HEK293 (cell line): Measurements from ENCODE around the gene GPR141.

ENCODE experiments used
- BCL11A ChIP-seq: fragments of 450-650 bp; formaldehyde crosslinking; IDR thresholded peaks from 2 replicates; pipeline ENCODE4 v1.5.1; 2016; ENCODE audit warnings: low read depth, missing biosample characterization, missing genetic modification characterization
- KLF16 ChIP-seq: fragments of 450-650 bp; formaldehyde crosslinking; IDR thresholded peaks from 2 replicates; pipeline ENCODE4 v1.5.1; 2017; ENCODE audit warnings: missing biosample characterization, missing genetic modification characterization
- ZNF16 ChIP-seq: fragments of 450-650 bp; formaldehyde crosslinking; IDR thresholded peaks from 2 replicates; pipeline ENCODE4 v1.5.1; 2016; ENCODE audit warnings: low read depth, missing biosample characterization, missing genetic modification characterization
- ZNF24 ChIP-seq: fragments of 450-650 bp; formaldehyde crosslinking; IDR thresholded peaks from 2 replicates; pipeline ENCODE4 v1.5.1; 2016; ENCODE audit warnings: missing biosample characterization, missing genetic modification characterization
- ZNF544 ChIP-seq: fragments of 450-650 bp; formaldehyde crosslinking; IDR thresholded peaks from 2 replicates; pipeline ENCODE4 v1.5.0; 2017; ENCODE audit warnings: missing biosample characterization, missing genetic modification characterization
- ZNF561 ChIP-seq: fragments of 450-650 bp; IDR thresholded peaks from 2 replicates; pipeline ENCODE4 v1.5.1; 2018; ENCODE audit warnings: missing biosample characterization, missing genetic modification characterization, borderline replicate concordance
- ZNF621 ChIP-seq: fragments of 450-650 bp; formaldehyde crosslinking; IDR thresholded peaks from 2 replicates; pipeline ENCODE4 v1.5.1; 2017; ENCODE audit warnings: missing biosample characterization, missing genetic modification characterization
- TF ChIP-seq, protein P1 (sequence below): fragments of 450-650 bp; formaldehyde crosslinking; IDR thresholded peaks from 2 replicates; pipeline ENCODE4 v1.5.1; 2016; ENCODE audit warnings: missing biosample characterization, missing genetic modification characterization
- TF ChIP-seq, protein P2 (sequence below): fragments of 450-650 bp; formaldehyde crosslinking; IDR thresholded peaks from 2 replicates; pipeline ENCODE4 v1.5.1; 2016; ENCODE audit warnings: missing biosample characterization, missing genetic modification characterization
- TF ChIP-seq, protein P3 (sequence below): fragments of 450-650 bp; formaldehyde crosslinking; IDR thresholded peaks from 2 replicates; pipeline ENCODE4 v1.5.1; 2016; ENCODE audit warnings: missing biosample characterization, missing genetic modification characterization
- TF ChIP-seq, protein P4 (sequence below): fragments of 450-650 bp; formaldehyde crosslinking; IDR thresholded peaks from 2 replicates; pipeline ENCODE4 v1.5.1; 2016; ENCODE audit warnings: missing biosample characterization, missing genetic modification characterization

DNA sequence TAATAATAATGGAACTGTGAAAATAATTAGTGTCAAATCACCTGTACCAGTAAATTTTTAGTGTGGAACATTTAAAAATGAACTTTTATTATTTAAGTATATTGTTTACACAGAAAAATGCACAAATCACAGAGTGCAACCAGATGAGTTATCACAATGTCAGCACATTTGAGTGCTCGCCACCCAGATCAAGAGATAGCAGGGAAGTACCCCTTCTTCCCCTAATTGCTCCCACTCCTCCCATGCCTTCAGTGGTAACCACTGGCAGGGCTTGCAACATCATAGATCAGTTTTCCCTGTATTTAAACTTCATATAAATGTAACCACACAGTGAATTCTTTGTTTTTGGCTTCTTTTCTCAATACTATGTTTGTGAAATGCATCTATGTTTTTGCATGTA is 7.8 kb upstream of the GPR141 start:
- TF ChIP-seq BCL11A (tag by site-specific recombination), result no peak
- TF ChIP-seq ZNF544 (tag by site-specific recombination), result no peak
- TF ChIP-seq, protein P1, sequence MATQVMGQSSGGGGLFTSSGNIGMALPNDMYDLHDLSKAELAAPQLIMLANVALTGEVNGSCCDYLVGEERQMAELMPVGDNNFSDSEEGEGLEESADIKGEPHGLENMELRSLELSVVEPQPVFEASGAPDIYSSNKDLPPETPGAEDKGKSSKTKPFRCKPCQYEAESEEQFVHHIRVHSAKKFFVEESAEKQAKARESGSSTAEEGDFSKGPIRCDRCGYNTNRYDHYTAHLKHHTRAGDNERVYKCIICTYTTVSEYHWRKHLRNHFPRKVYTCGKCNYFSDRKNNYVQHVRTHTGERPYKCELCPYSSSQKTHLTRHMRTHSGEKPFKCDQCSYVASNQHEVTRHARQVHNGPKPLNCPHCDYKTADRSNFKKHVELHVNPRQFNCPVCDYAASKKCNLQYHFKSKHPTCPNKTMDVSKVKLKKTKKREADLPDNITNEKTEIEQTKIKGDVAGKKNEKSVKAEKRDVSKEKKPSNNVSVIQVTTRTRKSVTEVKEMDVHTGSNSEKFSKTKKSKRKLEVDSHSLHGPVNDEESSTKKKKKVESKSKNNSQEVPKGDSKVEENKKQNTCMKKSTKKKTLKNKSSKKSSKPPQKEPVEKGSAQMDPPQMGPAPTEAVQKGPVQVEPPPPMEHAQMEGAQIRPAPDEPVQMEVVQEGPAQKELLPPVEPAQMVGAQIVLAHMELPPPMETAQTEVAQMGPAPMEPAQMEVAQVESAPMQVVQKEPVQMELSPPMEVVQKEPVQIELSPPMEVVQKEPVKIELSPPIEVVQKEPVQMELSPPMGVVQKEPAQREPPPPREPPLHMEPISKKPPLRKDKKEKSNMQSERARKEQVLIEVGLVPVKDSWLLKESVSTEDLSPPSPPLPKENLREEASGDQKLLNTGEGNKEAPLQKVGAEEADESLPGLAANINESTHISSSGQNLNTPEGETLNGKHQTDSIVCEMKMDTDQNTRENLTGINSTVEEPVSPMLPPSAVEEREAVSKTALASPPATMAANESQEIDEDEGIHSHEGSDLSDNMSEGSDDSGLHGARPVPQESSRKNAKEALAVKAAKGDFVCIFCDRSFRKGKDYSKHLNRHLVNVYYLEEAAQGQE (tag by site-specific recombination), result no peak
- TF ChIP-seq KLF16 (tag by site-specific recombination), result no peak
- TF ChIP-seq, protein P2, sequence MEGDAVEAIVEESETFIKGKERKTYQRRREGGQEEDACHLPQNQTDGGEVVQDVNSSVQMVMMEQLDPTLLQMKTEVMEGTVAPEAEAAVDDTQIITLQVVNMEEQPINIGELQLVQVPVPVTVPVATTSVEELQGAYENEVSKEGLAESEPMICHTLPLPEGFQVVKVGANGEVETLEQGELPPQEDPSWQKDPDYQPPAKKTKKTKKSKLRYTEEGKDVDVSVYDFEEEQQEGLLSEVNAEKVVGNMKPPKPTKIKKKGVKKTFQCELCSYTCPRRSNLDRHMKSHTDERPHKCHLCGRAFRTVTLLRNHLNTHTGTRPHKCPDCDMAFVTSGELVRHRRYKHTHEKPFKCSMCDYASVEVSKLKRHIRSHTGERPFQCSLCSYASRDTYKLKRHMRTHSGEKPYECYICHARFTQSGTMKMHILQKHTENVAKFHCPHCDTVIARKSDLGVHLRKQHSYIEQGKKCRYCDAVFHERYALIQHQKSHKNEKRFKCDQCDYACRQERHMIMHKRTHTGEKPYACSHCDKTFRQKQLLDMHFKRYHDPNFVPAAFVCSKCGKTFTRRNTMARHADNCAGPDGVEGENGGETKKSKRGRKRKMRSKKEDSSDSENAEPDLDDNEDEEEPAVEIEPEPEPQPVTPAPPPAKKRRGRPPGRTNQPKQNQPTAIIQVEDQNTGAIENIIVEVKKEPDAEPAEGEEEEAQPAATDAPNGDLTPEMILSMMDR (tag by site-specific recombination), result no peak
- TF ChIP-seq, protein P3, sequence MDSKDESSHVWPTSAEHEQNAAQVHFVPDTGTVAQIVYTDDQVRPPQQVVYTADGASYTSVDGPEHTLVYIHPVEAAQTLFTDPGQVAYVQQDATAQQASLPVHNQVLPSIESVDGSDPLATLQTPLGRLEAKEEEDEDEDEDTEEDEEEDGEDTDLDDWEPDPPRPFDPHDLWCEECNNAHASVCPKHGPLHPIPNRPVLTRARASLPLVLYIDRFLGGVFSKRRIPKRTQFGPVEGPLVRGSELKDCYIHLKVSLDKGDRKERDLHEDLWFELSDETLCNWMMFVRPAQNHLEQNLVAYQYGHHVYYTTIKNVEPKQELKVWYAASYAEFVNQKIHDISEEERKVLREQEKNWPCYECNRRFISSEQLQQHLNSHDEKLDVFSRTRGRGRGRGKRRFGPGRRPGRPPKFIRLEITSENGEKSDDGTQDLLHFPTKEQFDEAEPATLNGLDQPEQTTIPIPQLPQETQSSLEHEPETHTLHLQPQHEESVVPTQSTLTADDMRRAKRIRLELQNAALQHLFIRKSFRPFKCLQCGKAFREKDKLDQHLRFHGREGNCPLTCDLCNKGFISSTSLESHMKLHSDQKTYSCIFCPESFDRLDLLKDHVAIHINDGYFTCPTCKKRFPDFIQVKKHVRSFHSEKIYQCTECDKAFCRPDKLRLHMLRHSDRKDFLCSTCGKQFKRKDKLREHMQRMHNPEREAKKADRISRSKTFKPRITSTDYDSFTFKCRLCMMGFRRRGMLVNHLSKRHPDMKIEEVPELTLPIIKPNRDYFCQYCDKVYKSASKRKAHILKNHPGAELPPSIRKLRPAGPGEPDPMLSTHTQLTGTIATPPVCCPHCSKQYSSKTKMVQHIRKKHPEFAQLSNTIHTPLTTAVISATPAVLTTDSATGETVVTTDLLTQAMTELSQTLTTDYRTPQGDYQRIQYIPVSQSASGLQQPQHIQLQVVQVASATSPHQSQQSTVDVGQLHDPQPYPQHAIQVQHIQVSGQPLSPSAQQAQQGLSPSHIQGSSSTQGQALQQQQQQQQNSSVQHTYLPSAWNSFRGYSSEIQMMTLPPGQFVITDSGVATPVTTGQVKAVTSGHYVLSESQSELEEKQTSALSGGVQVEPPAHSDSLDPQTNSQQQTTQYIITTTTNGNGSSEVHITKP (tag by site-specific recombination), result no peak
- TF ChIP-seq ZNF621 (tag by site-specific recombination), result no peak
- TF ChIP-seq ZNF24, result no peak
- TF ChIP-seq, protein P4, sequence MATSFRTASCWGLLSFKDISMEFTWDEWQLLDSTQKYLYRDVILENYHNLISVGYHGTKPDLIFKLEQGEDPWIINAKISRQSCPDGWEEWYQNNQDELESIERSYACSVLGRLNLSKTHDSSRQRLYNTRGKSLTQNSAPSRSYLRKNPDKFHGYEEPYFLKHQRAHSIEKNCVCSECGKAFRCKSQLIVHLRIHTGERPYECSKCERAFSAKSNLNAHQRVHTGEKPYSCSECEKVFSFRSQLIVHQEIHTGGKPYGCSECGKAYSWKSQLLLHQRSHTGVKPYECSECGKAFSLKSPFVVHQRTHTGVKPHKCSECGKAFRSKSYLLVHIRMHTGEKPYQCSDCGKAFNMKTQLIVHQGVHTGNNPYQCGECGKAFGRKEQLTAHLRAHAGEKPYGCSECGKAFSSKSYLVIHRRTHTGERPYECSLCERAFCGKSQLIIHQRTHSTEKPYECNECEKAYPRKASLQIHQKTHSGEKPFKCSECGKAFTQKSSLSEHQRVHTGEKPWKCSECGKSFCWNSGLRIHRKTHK, result no peak
- no peak for TF ChIP-seq ZNF16 (tag by site-specific recombination)
- TF ChIP-seq ZNF561 (tag by site-specific recombination), result no peak
